Activated CD4-positive, alpha-beta memory T cell treated with anti-CD3 and anti-CD28 coated beads, Interleukin-2, amount 10 ng/mL, durations not matched to agents 7 days and 5 days (primary cell): Measurements from ENCODE around the gene ZDHHC6. TPM values are rescaled to one million over a fixed set of nuclear protein-coding genes. Genes with fewer than 3 reads are reported as not detected.

Source experiments
- CTCF ChIA-PET: fragments of 350-600 bp; sonication (Branson Sonifier 250); formaldehyde crosslinking; loops from one replicate; lab custom pipeline; 2021; ENCODE audit warnings: antibody characterized with exemption, inconsistent platforms; lab: Charles Lee
- POLR2A ChIA-PET: fragments of 350-600 bp; sonication (Branson Sonifier 250); formaldehyde crosslinking; loops from one replicate; lab custom pipeline; 2021; ENCODE audit warnings: antibody characterized with exemption; lab: Charles Lee
- DNase-seq: peaks from one replicate; pipeline ENCODE4 v3.0.0-alpha.2; 2020
- H3K27ac Mint-ChIP-seq: one replicate; pipeline ENCODE4 v1.8.0; 2021; ENCODE audit warnings: mild to moderate bottlenecking, mixed read lengths
- H3K27me3 Mint-ChIP-seq: one replicate; pipeline ENCODE4 v1.8.0; 2021; ENCODE audit warnings: mixed read lengths
- H3K36me3 Mint-ChIP-seq: one replicate; pipeline ENCODE4 v1.8.0; 2021; ENCODE audit warnings: low read depth, mixed read lengths
- H3K4me1 Mint-ChIP-seq: one replicate; pipeline ENCODE4 v1.8.0; 2021; ENCODE audit warnings: mixed read lengths
- H3K4me3 Mint-ChIP-seq: one replicate; pipeline ENCODE4 v1.8.0; 2021; ENCODE audit warnings: mild to moderate bottlenecking, mixed read lengths
- H3K9me3 Mint-ChIP-seq: one replicate; pipeline ENCODE4 v1.8.0; 2021; ENCODE audit warnings: mixed read lengths
- total RNA-seq, 2 experiments: library from RNA; stranded (reverse); gene quantifications; one replicate each; pipeline ENCODE4 v1.2.3, GENCODE V29; 2021

ZDHHC6 gene
- total RNA-seq, 2 experiments from 2014 or later, result 46.3 to 47.0 TPM

DNA sequence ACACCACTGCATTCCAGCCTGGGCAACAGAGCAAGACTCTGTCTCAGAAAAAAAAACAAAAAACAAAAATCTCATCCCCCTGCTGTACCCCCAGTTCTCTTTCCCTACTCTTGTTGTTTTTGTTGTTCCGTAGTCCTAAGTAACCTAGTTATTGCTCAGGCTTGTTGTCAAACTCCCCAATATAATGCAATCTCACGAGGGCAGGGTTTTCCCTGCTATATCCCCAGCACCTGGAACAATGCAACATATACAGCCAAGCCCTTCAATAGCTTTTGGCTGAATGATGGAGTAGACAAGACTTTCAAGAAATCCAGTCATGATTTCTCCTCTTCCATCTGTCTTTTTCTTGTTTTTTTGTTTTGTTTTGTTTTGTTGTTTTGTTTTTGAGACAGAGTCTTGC, 62.6 kb downstream of the ZDHHC6 start:
- Mint-ChIP-seq H3K36me3 (peaks cover 56% of the 10 kb centered on the region), H3K4me3 (no peak overlapping the region), H3K9me3 (no peaks in the 10 kb centered on the region), H3K27me3 (no peaks in the 10 kb centered on the region), H3K27ac (no peak overlapping the region), H3K4me1 (peaks cover 57% of the 10 kb centered on the region)
- CTCF ChIA-PET, result interaction anchor here (1.2 kb wide), 1 partner anchor 12 kb away, joined by 3 read pairs; no protein-coding TSS in a partner anchor
- POLR2A ChIA-PET, result interaction anchor here (7.6 kb wide), 1 partner anchor 9 kb away, joined by 81 read pairs; the partner anchor contains the start of gene ACSL5
- no peak for DNase-seq

DNA sequence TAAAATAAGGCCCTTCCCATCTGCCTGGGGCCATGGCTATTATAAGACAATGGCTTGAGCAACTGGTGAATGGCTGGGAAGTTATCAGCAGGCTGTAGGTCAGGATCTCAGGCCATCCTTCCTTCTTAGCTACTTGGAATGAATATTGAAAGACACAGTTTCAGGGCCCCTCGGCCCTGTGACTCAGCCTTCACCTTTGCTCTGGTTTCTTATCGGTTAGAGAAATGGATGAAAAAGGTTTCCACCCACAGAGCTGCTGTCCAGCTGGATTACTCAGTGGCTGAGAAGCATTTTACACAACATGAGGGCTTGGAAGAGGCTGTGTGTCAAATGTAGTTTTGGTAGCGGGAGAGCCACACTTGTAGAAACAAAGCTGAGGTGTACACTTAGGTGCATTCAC, 63.4 kb downstream of the ZDHHC6 start:
- Mint-ChIP-seq H3K36me3 (peaks cover 56% of the 10 kb centered on the region), H3K27ac (no peak overlapping the region), H3K27me3 (no peaks in the 10 kb centered on the region), H3K9me3 (no peaks in the 10 kb centered on the region), H3K4me3 (no peak overlapping the region), H3K4me1 (peaks cover 56% of the 10 kb centered on the region)
- POLR2A ChIA-PET, result interaction anchor here (7.6 kb wide), 1 partner anchor 8 kb away, joined by 81 read pairs; the partner anchor contains the start of gene ACSL5
- DNase-seq, result no peak
- CTCF ChIA-PET, result interaction anchor here (1.4 kb wide), 1 partner anchor 11 kb away, joined by 3 read pairs; no protein-coding TSS in a partner anchor

DNA sequence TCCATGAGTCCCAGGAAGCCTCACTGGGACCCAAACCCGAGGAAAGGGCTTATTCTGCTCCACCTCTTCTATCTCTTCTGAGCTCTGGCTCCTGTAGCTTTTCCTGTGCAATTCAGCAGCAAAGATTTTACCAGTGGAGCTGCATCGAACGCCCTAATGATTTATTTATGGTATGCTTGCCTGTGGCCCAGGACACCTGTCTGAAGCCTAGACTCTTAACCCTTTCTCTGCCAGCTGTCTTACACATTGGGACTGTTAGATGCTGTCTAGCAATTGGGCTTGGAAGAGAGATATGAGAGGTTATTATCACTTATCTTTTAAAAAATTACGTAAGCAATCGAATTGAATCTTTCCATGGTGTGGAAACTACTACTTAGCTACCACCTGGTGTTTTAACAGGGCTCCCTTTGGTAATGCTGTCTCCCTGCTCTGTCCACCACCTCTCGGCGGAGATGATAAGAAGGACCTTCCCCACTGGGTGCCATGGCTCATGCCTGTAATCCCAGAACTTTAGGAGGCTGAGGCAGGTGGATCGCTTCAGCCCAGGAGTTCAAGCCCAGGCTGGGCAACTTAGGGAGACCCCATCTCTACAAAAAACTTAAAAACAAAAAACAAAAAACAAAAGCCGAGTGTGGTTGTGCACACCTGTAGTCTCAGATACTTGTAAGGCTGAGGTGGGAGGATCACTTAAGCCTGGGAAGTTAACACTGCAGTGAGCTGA, 64.0 kb downstream of the ZDHHC6 start:
- H3K4me3 Mint-ChIP-seq, result no peak overlapping the region
- no peak overlapping the region for H3K27ac Mint-ChIP-seq
- no peaks in the 10 kb centered on the region for H3K9me3 Mint-ChIP-seq
- POLR2A ChIA-PET, result no interaction called here
- no peaks in the 10 kb centered on the region for H3K27me3 Mint-ChIP-seq
- peaks cover 58% of the 10 kb centered on the region for H3K4me1 Mint-ChIP-seq
- CTCF ChIA-PET, result interaction anchor here (1.4 kb wide), 1 partner anchor 10 kb away, joined by 3 read pairs; no protein-coding TSS in a partner anchor
- no peak for DNase-seq
- peaks cover 52% of the 10 kb centered on the region for H3K36me3 Mint-ChIP-seq

Other genes with a start within 250 kb of the ZDHHC6 start
- gene TECTB, start 163.5 kb downstream of the ZDHHC6 start, total RNA-seq, result not detected
- 10 to 100 TPM; 55.0 to 55.1 TPM for gene ACSL5, start 72.8 kb downstream of the ZDHHC6 start, total RNA-seq
- 10 to 100 TPM; 32.9 to 37.3 TPM for gene VTI1A, start 301 bp upstream of the ZDHHC6 start, total RNA-seq